RPMI7951 (cell line): Measurements from ENCODE around the gene DRC7. TPM values are rescaled to one million over a fixed set of nuclear protein-coding genes. Genes with fewer than 3 reads are reported as not detected.
"Not testable (repeated sequence)": the region's sequence is repeated elsewhere in the genome, so short reads cannot be mapped to it uniquely, and the experiment has no call there.

Experiments used
- DNase-seq: peaks from one replicate; pipeline ENCODE4 v3.0.0-alpha.2; 2012; ENCODE audit warnings: low read depth
- total RNA-seq: library from RNA; depleted of rRNA; stranded (reverse); fragments of >200 nt; shearing (Covaris generic); gene quantifications from 2 replicates; pipeline ENCODE4 v1.2.3, GENCODE V29; 2014

The DRC7 gene
- total RNA-seq, 1 experiment from 2014 or later, result not detected

- no peak for DNase-seq
These were observed 35.5 kb upstream of the DRC7 start for GRCh38 chr16:57658878-57659674.

GRCh38 chr16:57660715-57661463 is 33.7 kb upstream of the DRC7 start:
- no peak for DNase-seq

- no peak for DNase-seq
These were observed 33.1 kb upstream of the DRC7 start for GRCh38 chr16:57661510-57661909.

GRCh38 chr16:57661936-57662906 is 32.4 kb upstream of the DRC7 start:
- DNase-seq, result no peak

- DNase-seq, result no peak
These were observed 31.2 kb upstream of the DRC7 start for GRCh38 chr16:57663436-57663835.

GRCh38 chr16:57663917-57664661 is 30.5 kb upstream of the DRC7 start:
- no peak for DNase-seq

GRCh38 chr16:57664662-57665025 is 30.0 kb upstream of the DRC7 start:
- DNase-seq, result no peak

- DNase-seq, result no peak
These were observed 29.1 kb upstream of the DRC7 start for GRCh38 chr16:57665541-57665940.

GRCh38 chr16:57666353-57667047 is 28.1 kb upstream of the DRC7 start:
- no peak for DNase-seq

GRCh38 chr16:57667048-57667525 is 27.5 kb upstream of the DRC7 start:
- no peak for DNase-seq

- DNase-seq, result peak; percentile 78
These were observed 26.9 kb upstream of the DRC7 start for GRCh38 chr16:57667526-57668262.

- no peak for DNase-seq
These were observed 26.4 kb upstream of the DRC7 start, which contains the start of gene ADGRG3 for GRCh38 chr16:57668263-57668571. TSS of gene ADGRG3 (plus strand) at chr16:57668306. CDS start at chr16:57668348, 42 bp downstream.

GRCh38 chr16:57668630-57669475 is 25.8 kb upstream of the DRC7 start:
- no peak for DNase-seq

- DNase-seq, result no peak
These were observed 25.0 kb upstream of the DRC7 start for GRCh38 chr16:57669476-57670162.

- DNase-seq, result no peak
These were observed 24.4 kb upstream of the DRC7 start for GRCh38 chr16:57670196-57670595.

- not testable (repeated sequence) for DNase-seq
These were observed 23.2 kb upstream of the DRC7 start for GRCh38 chr16:57671451-57671850.

- DNase-seq, result no peak
These were observed 22.2 kb upstream of the DRC7 start for GRCh38 chr16:57672416-57672815.

- DNase-seq, result no peak
These were observed 21.8 kb upstream of the DRC7 start for GRCh38 chr16:57672824-57673223.
